ENCODE data around the gene TTC28. TPM values are rescaled to one million over a fixed set of nuclear protein-coding genes. Genes with fewer than 3 reads are reported as not detected.
"Not testable (repeated sequence)": the region's sequence is repeated elsewhere in the genome, so short reads cannot be mapped to it uniquely, and the experiment has no call there.

The TTC28 gene
- total RNA-seq, 1 donor from 2014 or later: 70.8 TPM

DNA sequence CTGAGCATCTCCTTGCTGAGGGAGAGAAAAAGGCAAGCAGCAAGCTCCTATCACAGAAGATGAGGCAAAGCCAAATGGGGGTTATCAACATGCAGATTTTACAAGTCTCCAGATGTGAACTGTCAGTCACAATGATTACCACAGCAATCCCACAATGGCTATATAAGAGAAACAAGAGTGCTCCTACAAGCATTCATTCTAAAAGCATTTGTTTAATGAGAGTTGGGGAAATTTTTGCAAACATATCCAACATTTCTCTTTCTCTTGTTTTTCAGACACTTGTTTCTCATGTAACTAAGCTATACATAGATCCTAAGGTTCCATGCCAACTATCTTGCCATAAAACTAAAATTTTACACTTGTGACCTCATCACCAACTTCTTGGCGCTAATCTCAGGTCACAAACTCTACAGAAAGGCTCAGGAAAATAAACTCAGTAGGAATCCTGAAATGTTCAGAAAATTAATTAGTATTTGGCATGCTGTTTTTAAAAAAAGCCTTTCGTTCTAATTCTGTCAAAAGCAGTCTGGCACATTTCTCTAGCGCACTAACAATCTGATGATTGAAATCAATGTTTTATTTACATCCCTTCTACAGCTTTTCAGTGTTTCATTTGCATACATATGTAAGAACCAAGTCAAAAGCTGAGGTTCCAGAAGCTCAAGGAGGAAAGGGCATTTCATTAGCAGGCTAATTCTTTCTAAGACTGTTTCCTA is 199.5 kb downstream of the TTC28 start:
- Mint-ChIP-seq H3K4me1 (ENCODE audit: unreplicated experiment) (no peaks in the 10 kb centered on the region), H3K36me3 (ENCODE audit: low read depth, unreplicated experiment) (no peaks in the 10 kb centered on the region), H3K27me3 (ENCODE audit: unreplicated experiment) (no peaks in the 10 kb centered on the region), H3K27ac (ENCODE audit: unreplicated experiment) (no peak overlapping the region), H3K9me3 (ENCODE audit: unreplicated experiment) (no peaks in the 10 kb centered on the region), H3K4me3 (ENCODE audit: unreplicated experiment) (no peak overlapping the region)
- DNase-seq (ENCODE audit: low spot score): no peak
- TF ChIP-seq, protein P1, sequence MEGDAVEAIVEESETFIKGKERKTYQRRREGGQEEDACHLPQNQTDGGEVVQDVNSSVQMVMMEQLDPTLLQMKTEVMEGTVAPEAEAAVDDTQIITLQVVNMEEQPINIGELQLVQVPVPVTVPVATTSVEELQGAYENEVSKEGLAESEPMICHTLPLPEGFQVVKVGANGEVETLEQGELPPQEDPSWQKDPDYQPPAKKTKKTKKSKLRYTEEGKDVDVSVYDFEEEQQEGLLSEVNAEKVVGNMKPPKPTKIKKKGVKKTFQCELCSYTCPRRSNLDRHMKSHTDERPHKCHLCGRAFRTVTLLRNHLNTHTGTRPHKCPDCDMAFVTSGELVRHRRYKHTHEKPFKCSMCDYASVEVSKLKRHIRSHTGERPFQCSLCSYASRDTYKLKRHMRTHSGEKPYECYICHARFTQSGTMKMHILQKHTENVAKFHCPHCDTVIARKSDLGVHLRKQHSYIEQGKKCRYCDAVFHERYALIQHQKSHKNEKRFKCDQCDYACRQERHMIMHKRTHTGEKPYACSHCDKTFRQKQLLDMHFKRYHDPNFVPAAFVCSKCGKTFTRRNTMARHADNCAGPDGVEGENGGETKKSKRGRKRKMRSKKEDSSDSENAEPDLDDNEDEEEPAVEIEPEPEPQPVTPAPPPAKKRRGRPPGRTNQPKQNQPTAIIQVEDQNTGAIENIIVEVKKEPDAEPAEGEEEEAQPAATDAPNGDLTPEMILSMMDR (IDR thresholded peaks at IDR 0.05; ENCODE audit: unreplicated experiment): no peak

DNA sequence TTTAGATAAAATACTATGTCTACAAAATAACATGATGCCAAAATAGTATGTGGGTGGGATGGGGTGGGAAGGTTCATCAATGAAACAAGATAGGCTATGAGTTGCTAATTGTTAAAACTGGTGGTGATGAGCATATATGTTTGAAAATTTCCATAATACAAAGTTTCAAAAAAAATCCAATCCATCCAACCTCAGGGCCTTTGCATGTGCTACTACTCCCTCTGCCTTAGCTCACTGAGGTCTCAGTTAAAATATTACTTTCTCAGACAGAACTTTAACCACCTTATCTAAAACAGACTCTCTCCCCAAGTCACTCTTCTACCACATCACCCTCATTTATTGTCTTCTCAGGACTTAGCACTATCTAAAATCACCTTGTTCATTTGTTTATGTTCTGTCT is 201.1 kb downstream of the TTC28 start:
- no peak for DNase-seq (ENCODE audit: low spot score)
- H3K9me3 Mint-ChIP-seq (ENCODE audit: unreplicated experiment): no peaks in the 10 kb centered on the region
- no peak overlapping the region for H3K4me3 Mint-ChIP-seq (ENCODE audit: unreplicated experiment)
- H3K4me1 Mint-ChIP-seq (ENCODE audit: unreplicated experiment): no peaks in the 10 kb centered on the region
- no peaks in the 10 kb centered on the region for H3K36me3 Mint-ChIP-seq (ENCODE audit: low read depth, unreplicated experiment)
- H3K27me3 Mint-ChIP-seq (ENCODE audit: unreplicated experiment): peaks cover 1% of the 10 kb centered on the region
- no peak overlapping the region for H3K27ac Mint-ChIP-seq (ENCODE audit: unreplicated experiment)
- TF ChIP-seq, protein P1 (IDR thresholded peaks at IDR 0.05; ENCODE audit: unreplicated experiment): no peak

DNA sequence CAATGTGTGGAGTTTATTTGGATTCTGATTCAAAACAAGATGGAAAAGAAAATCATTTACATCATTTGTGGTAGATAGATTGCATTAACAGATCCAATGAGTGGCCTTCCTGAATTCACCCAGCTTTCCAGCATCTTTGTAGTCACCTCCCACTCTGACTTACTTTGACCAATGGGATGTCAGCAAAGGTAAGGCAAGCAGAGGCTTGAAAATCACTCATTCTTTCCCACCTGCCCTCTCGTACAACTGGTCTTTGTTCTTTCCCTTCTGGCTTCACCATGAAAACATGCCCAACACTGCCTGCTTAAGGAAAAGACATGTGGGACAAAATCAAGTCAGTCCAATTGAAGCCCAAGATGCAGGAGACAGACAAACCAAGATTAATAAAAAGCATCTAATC is 202.1 kb downstream of the TTC28 start:
- no peak overlapping the region for H3K27ac Mint-ChIP-seq (ENCODE audit: unreplicated experiment)
- DNase-seq (ENCODE audit: low spot score): no peak
- no peaks in the 10 kb centered on the region for H3K9me3 Mint-ChIP-seq (ENCODE audit: unreplicated experiment)
- no peaks in the 10 kb centered on the region for H3K36me3 Mint-ChIP-seq (ENCODE audit: low read depth, unreplicated experiment)
- no peak overlapping the region for H3K4me3 Mint-ChIP-seq (ENCODE audit: unreplicated experiment)
- no peaks in the 10 kb centered on the region for H3K4me1 Mint-ChIP-seq (ENCODE audit: unreplicated experiment)
- peaks cover 1% of the 10 kb centered on the region for H3K27me3 Mint-ChIP-seq (ENCODE audit: unreplicated experiment)
- TF ChIP-seq, protein P1 (IDR thresholded peaks at IDR 0.05; ENCODE audit: unreplicated experiment): no peak

GRCh38 chr22:28474330-28474729 is 205.3 kb downstream of the TTC28 start:
- Mint-ChIP-seq H3K9me3 (ENCODE audit: unreplicated experiment) (no peaks in the 10 kb centered on the region), H3K36me3 (ENCODE audit: low read depth, unreplicated experiment) (no peaks in the 10 kb centered on the region), H3K4me1 (ENCODE audit: unreplicated experiment) (no peaks in the 10 kb centered on the region), H3K27ac (ENCODE audit: unreplicated experiment) (no peak overlapping the region), H3K4me3 (ENCODE audit: unreplicated experiment) (no peak overlapping the region), H3K27me3 (ENCODE audit: unreplicated experiment) (peaks cover 1% of the 10 kb centered on the region)
- TF ChIP-seq, protein P1 (IDR thresholded peaks at IDR 0.05; ENCODE audit: unreplicated experiment): no peak
- no peak for DNase-seq (ENCODE audit: low spot score)

DNA sequence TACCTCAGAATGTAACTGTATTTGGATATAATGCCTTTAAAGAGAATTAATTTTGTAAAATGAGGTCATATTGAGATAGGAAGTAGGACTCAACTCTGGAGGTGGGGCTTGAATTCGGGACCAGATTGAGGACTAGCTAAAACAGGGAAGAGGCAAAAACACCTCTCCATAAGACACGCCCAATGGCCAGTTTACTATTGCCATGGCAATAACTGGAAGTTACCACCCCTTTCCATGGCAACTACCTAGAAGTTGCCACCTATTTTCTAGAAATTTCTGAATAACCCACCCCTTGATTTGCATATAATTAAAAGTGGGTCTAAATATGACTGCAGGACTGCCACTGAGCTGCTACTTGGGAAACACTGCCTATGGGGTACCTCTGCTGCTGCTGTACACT is 206.4 kb downstream of the TTC28 start:
- Mint-ChIP-seq H3K4me3 (ENCODE audit: unreplicated experiment) (no peak overlapping the region), H3K36me3 (ENCODE audit: low read depth, unreplicated experiment) (no peaks in the 10 kb centered on the region), H3K9me3 (ENCODE audit: unreplicated experiment) (no peaks in the 10 kb centered on the region), H3K4me1 (ENCODE audit: unreplicated experiment) (no peaks in the 10 kb centered on the region), H3K27ac (ENCODE audit: unreplicated experiment) (no peak overlapping the region), H3K27me3 (ENCODE audit: unreplicated experiment) (peaks cover 1% of the 10 kb centered on the region)
- TF ChIP-seq, protein P1 (IDR thresholded peaks at IDR 0.05; ENCODE audit: unreplicated experiment): no peak
- no peak for DNase-seq (ENCODE audit: low spot score)

GRCh38 chr22:28467055-28467454 is 212.6 kb downstream of the TTC28 start:
- not testable (repeated sequence) for H3K36me3 Mint-ChIP-seq (ENCODE audit: low read depth, unreplicated experiment); H3K27me3 Mint-ChIP-seq (ENCODE audit: unreplicated experiment); H3K27ac Mint-ChIP-seq (ENCODE audit: unreplicated experiment); DNase-seq (ENCODE audit: low spot score); H3K4me1 Mint-ChIP-seq (ENCODE audit: unreplicated experiment); H3K9me3 Mint-ChIP-seq (ENCODE audit: unreplicated experiment); H3K4me3 Mint-ChIP-seq (ENCODE audit: unreplicated experiment)

All from endothelial cell (in vitro differentiated cells).